Epithelial cell of esophagus (primary cell): ENCODE results near the gene TMEM235.

Experiments
- DNase-seq: peaks from one replicate; pipeline ENCODE4 v3.0.0; 2010; ENCODE audit warnings: low read depth
- H3K4me3 ChIP-seq: 2 replicates; pipeline ENCODE4 v1.5.1; 2011; ENCODE audit warnings: mild to moderate bottlenecking, low read length, control low read depth
- TF ChIP-seq, protein P1 (sequence below): IDR thresholded peaks from 2 replicates; pipeline ENCODE4 v1.5.1; 2011; ENCODE audit warnings: low read depth, mild to moderate bottlenecking, low read length, control low read depth, inconsistent platforms; ENCODE audit not compliant: insufficient read depth; ENCODE audit errors: missing control alignments

The TMEM235 gene

DNA sequence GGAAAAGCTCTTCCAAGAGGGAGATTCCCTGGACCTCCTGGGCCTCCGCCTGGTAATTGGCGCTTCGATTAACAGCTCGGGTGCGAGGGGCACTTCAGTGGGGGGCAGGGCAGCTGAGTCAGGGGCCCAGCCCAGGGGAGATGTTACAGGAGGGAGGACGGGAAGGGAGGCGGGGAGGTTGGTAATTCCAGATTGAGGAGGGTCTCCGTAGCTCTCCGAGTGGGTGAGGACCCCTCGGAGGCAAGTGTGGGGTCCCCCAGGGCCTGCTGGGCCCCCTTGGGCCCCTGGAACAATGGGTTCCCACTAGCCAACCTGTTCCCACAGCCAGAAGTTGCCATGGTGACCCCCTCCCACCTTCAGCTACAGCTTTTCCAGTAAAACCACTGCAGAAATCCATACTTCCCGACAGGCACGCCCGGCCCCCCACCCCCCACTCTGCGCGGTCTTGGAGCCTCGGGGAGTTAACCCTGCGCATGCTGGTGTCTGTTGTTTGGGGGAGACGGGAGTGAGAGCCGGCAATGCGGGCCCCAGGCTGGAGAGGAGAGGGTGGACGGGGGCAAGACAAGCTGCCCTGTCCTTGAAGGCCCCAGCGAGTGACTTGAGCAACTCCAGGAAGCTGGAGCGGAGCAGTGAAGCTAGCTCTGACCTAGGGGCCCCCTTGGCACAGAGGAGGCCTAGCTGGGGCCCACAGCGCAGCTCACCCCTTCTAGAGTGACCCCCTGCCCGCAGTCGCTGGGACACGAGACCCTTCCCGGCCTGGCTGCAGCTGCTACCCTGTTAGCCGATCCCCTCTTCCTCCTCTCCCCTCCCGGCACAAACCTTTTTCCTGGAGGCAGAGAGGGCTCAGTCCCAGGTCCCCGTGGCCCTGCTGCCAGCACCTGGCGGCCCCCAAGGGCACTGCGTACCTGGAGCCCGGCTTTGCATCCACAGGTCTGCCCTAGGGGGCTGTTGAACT lies 37.8 kb downstream of the TMEM235 start:
- TF ChIP-seq, protein P1, sequence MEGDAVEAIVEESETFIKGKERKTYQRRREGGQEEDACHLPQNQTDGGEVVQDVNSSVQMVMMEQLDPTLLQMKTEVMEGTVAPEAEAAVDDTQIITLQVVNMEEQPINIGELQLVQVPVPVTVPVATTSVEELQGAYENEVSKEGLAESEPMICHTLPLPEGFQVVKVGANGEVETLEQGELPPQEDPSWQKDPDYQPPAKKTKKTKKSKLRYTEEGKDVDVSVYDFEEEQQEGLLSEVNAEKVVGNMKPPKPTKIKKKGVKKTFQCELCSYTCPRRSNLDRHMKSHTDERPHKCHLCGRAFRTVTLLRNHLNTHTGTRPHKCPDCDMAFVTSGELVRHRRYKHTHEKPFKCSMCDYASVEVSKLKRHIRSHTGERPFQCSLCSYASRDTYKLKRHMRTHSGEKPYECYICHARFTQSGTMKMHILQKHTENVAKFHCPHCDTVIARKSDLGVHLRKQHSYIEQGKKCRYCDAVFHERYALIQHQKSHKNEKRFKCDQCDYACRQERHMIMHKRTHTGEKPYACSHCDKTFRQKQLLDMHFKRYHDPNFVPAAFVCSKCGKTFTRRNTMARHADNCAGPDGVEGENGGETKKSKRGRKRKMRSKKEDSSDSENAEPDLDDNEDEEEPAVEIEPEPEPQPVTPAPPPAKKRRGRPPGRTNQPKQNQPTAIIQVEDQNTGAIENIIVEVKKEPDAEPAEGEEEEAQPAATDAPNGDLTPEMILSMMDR: no peak

DNA sequence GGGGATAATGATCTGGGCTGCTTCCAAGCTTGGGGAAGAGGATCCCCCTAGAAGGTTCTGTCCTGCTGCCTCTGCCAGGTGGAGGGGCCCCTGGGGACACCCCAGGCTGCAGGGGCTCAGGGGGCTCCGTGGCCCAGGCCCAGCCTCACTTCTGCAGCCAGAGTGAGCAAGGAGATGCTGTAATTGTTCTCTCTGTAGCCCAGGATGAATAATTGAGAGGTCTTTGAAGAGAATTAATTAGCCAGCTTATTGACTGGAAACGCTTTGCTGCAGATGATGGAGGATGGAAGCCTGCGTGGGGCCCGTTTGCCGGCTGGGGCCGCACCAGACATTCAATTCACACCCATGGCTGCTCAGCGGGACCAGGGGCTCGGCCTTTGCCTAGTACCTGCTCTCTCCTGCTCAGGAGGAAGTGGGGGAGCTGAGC lies 38.5 kb downstream of the TMEM235 start:
- TF ChIP-seq, protein P1: no peak
- no peak for DNase-seq
- H3K4me3 ChIP-seq: no peak overlapping the region

More for the DNA sequence above, 37.8 kb downstream of the TMEM235 start:
- no peak for DNase-seq
- H3K4me3 ChIP-seq: no peak overlapping the region

DNA sequence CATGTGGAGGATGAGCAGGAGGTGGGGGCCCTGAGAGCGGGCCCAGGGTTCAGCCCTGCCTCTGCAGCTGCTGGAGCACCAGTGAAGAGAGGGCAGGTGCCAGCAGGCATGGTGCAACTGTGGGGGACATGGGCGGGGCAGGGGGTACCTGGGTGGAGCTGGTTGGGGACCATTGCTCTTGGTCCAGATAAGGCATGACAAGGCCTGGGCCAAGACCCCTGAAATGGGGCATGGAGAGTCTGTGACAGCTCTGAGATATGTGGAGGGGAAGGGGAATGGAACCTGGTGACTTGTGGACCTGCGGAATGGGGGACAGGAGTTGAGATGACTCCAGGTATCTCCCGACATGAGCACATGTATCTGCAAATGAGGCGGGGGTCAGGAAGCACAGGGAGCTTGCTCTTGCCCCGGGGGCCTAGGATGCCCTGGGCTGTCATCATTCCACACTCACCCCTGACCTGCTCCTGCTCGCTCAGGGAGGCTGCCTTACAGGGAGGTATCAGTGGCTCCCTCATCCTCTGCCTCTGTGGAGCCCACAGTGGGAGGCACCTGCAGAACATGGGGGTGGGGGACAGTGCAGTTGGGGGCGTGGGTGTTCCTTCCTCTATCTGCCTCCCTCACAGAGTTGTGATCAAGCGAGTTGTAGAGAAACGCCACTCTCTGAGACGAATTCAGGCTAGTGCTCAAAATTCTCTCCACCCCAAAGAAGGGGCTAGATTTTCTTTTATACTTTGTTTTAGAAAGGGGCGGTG lies 40.2 kb downstream of the TMEM235 start:
- TF ChIP-seq, protein P1: no peak
- H3K4me3 ChIP-seq: no peak overlapping the region
- no peak for DNase-seq

DNA sequence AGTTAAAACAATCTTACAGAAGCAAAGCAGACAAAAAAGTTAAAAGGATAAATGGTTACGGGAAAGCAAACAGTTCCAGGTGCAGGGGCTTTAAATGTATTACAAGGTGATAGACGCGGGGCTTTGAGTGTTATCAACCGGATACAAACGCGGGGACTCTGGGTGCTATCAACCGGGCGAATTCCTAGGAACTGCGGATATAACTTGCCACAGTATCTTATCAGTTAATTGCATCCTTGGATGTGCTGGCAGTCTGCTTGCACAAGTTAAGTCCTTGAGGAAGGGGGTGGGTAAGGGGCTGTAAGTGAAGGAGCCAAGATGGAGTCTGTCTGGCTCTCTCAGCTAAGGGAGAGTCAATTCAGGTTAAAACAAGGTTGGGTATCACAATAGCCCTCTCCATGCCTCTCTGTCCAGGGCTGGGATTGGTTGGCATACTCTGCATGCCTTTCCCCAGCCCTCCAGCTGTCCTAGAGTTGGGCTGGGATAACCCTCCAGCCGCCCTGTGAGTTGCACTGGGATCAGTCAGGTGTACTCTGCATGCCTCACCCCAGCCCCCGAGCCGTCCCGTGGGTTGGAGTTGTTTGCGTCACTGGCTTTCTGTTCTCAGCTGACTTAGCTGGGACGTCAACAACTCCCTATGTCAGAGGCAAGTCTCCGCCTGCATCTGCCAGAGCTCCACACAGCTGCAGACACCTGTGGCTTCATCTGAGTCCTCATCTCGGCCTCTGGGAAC lies 40.9 kb downstream of the TMEM235 start:
- no peak overlapping the region for H3K4me3 ChIP-seq
- TF ChIP-seq, protein P1: no peak
- DNase-seq: peak; percentile 97

DNA sequence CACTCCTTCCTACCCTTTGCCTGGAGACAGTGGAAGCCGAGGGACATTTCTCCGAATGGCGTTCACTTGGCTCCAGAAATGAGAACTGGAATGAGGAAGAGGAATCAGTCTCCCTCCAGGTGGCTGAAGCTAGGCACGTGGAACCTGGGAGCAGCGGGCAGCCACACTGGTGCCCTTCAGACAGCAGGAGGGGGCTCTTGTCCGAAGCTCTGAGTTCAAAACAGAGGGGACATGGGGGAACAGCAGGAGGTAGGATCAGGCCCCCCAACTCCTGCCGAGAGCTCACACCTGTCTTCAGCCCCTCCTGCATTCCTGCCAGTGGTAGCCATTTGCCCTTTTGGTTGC lies 41.5 kb downstream of the TMEM235 start:
- no peak for DNase-seq
- TF ChIP-seq, protein P1: no peak
- H3K4me3 ChIP-seq: no peak overlapping the region

DNA sequence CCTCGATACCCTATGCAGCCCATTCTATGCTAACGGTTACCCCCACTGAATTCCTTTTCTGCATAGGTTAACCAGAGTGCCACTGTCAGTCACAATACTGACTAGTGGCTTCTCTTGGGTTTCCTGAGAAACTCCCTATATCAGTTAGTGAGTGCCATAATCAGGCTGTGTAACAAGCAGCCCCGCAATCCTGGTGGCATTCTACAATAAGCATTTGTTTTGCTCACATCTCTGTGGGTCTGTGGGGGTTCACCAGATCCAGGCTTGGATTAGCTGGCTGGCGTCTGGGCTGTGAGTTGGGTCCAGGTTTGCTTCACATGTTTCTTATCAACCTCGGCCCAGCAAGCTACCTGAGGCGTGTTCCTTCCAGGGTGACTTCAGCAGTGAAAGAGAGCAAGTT lies 42.4 kb downstream of the TMEM235 start:
- H3K4me3 ChIP-seq: no peak overlapping the region
- TF ChIP-seq, protein P1: no peak
- DNase-seq: no peak
